PC-3 (cell line): ENCODE measurements around the gene PAH. TPM values are rescaled to one million over a fixed set of nuclear protein-coding genes. Genes with fewer than 3 reads are reported as not detected.

Experiments used
- ATAC-seq: fragments of 200-7000 bp; cut with Tn5 transposase; 2 replicates; pipeline ENCODE4 v1.9.1; 2020; ENCODE audit warnings: mild to moderate bottlenecking, moderate library complexity
- BruUV-seq: library from RNA; stranded (reverse); fragments of 400-500 nt; replicated peaks from 2 replicates; lab custom pipeline; 2021; lab: Mats Ljungman, UMichigan
- CTCF ChIA-PET: fragments of 300-600 bp; sonication (Branson Sonifier 250); formaldehyde crosslinking; loops from one replicate; lab custom pipeline; 2022; ENCODE audit warnings: antibody characterized with exemption; lab: Charles Lee
- POLR2A ChIA-PET: fragments of 300-600 bp; sonication (Branson Sonifier 250); formaldehyde crosslinking; loops from one replicate; lab custom pipeline; 2022; ENCODE audit warnings: antibody characterized with exemption; ENCODE audit not compliant: unreplicated experiment; lab: Charles Lee
- DNase-seq: peaks from one replicate; pipeline ENCODE4 v3.0.0-alpha.2; 2015
- H2AFZ ChIP-seq: fragments of 300-600 bp; sonication (generic); 2 replicates; pipeline ENCODE4 v1.6.0; 2016; ENCODE audit warnings: antibody characterized with exemption, low read length
- H3F3A ChIP-seq: fragments of 300-600 bp; sonication (generic); one replicate; pipeline ENCODE4 v1.6.0; 2017; ENCODE audit warnings: antibody characterized with exemption, low read length, control low read depth, mild to moderate bottlenecking; ENCODE audit not compliant: unreplicated experiment
- H3K27ac ChIP-seq: fragments of 300-600 bp; sonication (generic); 2 replicates; pipeline ENCODE4 v1.5.1; 2016; ENCODE audit warnings: mild to moderate bottlenecking, low read length
- H3K27me3 ChIP-seq: fragments of 300-600 bp; sonication (generic); 2 replicates; pipeline ENCODE4 v1.6.1; 2016; ENCODE audit warnings: low read length, mixed read lengths
- H3K36me3 ChIP-seq: fragments of 300-600 bp; sonication (generic); 2 replicates; pipeline ENCODE4 v1.6.1; 2016; ENCODE audit warnings: low read depth, mixed run types, low read length, mixed read lengths
- H3K4me1 ChIP-seq: fragments of 300-600 bp; sonication (generic); 2 replicates; pipeline ENCODE4 v1.5.1; 2016; ENCODE audit warnings: low read length; ENCODE audit not compliant: insufficient read depth
- H3K4me2 ChIP-seq: fragments of 300-600 bp; sonication (generic); 2 replicates; pipeline ENCODE4 v1.6.0; 2016; ENCODE audit warnings: low read length
- H3K4me3 ChIP-seq: fragments of 300-600 bp; sonication (generic); 2 replicates; pipeline ENCODE4 v1.5.1; 2016; ENCODE audit warnings: mild to moderate bottlenecking, low read length, mixed read lengths
- H3K79me2 ChIP-seq: fragments of 300-600 bp; sonication (generic); 2 replicates; pipeline ENCODE4 v1.6.1; 2017; ENCODE audit warnings: low read length, mixed read lengths
- H3K9ac ChIP-seq: fragments of 300-600 bp; sonication (generic); 2 replicates; pipeline ENCODE4 v1.6.0; 2016; ENCODE audit warnings: mild to moderate bottlenecking, low read length
- H3K9me2 ChIP-seq: fragments of 300-600 bp; sonication (generic); replicated peaks from 2 replicates; pipeline ENCODE4 v1.6.1; 2016; ENCODE audit warnings: mixed run types, low read length, mixed read lengths
- H3K9me3 ChIP-seq: fragments of 300-600 bp; sonication (generic); 2 replicates; pipeline ENCODE4 v1.6.1; 2016; ENCODE audit warnings: low read length, mixed read lengths
- H4K20me1 ChIP-seq: fragments of 300-600 bp; sonication (generic); 2 replicates; pipeline ENCODE4 v1.6.1; 2016; ENCODE audit warnings: low read length, mixed read lengths
- EZH2 ChIP-seq: fragments of 300-600 bp; sonication (generic); IDR thresholded peaks from one replicate; pipeline ENCODE4 v1.6.1; 2017; ENCODE audit warnings: antibody characterized with exemption, mild to moderate bottlenecking, low read length; ENCODE audit not compliant: unreplicated experiment
- EZH2phosphoT487 ChIP-seq: fragments of 300-600 bp; sonication (generic); IDR thresholded peaks from 2 replicates; pipeline ENCODE4 v1.6.1; 2018; ENCODE audit warnings: mild to moderate bottlenecking, antibody characterized with exemption, low read length, borderline replicate concordance
- intact Hi-C: fragments of 100-400 bp; cut with micrococcal nuclease; formaldehyde crosslinking; loops from 2 replicates; pipeline ENCODE4 v1.9.0; 2023
- total RNA-seq: library from RNA; depleted of rRNA; stranded (reverse); fragments of >200 nt; gene quantifications from 2 replicates; pipeline ENCODE4 v1.2.3, GENCODE V29; 2014
- TF ChIP-seq, protein P1 (sequence below): fragments of 300-600 bp; sonication (generic); conservative IDR thresholded peaks from 2 replicates; pipeline ENCODE4 v1.5.1; 2017; ENCODE audit warnings: antibody characterized with exemption, low read depth, mild to moderate bottlenecking, low read length

PAH gene
- total RNA-seq, 1 experiment from 2014 or later = not detected

DNA sequence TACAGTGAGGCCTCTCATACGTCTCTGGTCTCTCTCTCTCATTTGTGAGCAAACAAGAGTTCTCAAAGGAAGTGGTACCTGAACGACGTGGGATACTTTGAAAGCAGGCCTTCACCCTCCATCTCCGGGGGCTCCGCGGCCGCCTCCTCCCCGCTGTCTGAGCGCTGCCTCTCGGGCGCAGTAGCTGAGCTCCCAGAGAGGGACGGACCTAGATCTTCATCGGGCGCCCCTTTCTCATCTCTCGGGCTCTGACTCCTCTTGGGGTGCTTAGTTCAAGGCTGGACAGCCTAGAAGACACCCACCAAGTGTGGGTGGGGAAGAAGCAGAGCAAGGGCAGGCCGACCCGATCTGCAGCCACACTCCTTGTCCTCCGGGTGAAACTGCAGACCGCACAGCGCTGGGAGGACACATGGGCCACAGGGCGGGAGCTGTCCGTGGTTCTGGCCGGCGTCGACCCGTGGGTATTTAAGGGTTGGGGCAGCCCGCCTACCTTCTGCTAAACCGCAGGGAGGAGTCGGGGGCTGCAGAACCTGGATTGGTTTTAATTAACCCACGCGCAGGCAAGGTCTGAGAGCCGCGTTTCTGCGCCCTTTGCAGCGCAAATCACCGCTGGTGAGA is 92.7 kb downstream of the PAH start:
- Histone ChIP-seq H3K79me2 (no peaks in the 10 kb centered on the region), H3K9me2 (no peaks in the 10 kb centered on the region), H2AFZ (no peak overlapping the region), H3K4me1 (no peaks in the 10 kb centered on the region), H3K9ac (no peak overlapping the region), H3K27ac (no peak overlapping the region), H3K36me3 (no peaks in the 10 kb centered on the region), H3K4me2 (no peak overlapping the region), H3K4me3 (no peak overlapping the region), H4K20me1 (no peaks in the 10 kb centered on the region), H3K27me3 (peaks cover 17% of the 10 kb centered on the region), H3F3A (no peaks in the 10 kb centered on the region), H3K9me3 (no peaks in the 10 kb centered on the region)
- ATAC-seq (no peak), DNase-seq (peak; percentile 3)
- no TSS peak for BruUV-seq
- ChIA-PET CTCF (no interaction called here), POLR2A (no interaction called here)
- intact Hi-C loops = no loop called here
- no peak for TF ChIP-seq EZH2phosphoT487
- TF ChIP-seq EZH2 = no peak
- TF ChIP-seq, protein P1, sequence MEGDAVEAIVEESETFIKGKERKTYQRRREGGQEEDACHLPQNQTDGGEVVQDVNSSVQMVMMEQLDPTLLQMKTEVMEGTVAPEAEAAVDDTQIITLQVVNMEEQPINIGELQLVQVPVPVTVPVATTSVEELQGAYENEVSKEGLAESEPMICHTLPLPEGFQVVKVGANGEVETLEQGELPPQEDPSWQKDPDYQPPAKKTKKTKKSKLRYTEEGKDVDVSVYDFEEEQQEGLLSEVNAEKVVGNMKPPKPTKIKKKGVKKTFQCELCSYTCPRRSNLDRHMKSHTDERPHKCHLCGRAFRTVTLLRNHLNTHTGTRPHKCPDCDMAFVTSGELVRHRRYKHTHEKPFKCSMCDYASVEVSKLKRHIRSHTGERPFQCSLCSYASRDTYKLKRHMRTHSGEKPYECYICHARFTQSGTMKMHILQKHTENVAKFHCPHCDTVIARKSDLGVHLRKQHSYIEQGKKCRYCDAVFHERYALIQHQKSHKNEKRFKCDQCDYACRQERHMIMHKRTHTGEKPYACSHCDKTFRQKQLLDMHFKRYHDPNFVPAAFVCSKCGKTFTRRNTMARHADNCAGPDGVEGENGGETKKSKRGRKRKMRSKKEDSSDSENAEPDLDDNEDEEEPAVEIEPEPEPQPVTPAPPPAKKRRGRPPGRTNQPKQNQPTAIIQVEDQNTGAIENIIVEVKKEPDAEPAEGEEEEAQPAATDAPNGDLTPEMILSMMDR = no peak

DNA sequence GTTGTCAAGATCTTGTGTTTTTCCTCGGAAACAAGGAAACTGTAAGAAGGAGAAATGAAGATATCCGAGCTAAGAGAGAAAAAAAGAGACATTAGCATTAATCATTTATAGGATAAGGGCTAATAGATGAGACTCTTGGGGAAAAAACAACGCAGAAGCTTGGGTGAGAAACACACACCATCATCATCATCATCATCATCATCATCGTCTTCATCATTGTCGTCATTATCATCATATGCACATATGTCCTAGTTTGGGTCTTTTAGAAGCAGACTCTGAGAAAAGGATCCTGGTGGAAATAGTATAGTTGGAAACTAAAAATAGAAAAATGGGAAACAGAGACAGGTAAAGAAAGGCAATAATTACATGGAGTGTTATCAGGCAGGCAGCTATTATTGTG is 95.9 kb downstream of the PAH start:
- Histone ChIP-seq H3K9ac (no peak overlapping the region), H2AFZ (no peak overlapping the region), H3K4me3 (no peak overlapping the region), H4K20me1 (no peaks in the 10 kb centered on the region), H3K27me3 (peaks cover 17% of the 10 kb centered on the region), H3K36me3 (no peaks in the 10 kb centered on the region), H3K4me1 (no peaks in the 10 kb centered on the region), H3K79me2 (no peaks in the 10 kb centered on the region), H3F3A (no peaks in the 10 kb centered on the region), H3K27ac (no peak overlapping the region), H3K4me2 (no peak overlapping the region), H3K9me2 (no peaks in the 10 kb centered on the region), H3K9me3 (no peaks in the 10 kb centered on the region)
- TF ChIP-seq EZH2phosphoT487 (no peak), EZH2 (no peak)
- TF ChIP-seq, protein P1 = no peak
- intact Hi-C loops = no loop called here
- CTCF ChIA-PET = no interaction called here
- POLR2A ChIA-PET = no interaction called here
- BruUV-seq = no TSS peak
- no peak for ATAC-seq
- no peak for DNase-seq

DNA sequence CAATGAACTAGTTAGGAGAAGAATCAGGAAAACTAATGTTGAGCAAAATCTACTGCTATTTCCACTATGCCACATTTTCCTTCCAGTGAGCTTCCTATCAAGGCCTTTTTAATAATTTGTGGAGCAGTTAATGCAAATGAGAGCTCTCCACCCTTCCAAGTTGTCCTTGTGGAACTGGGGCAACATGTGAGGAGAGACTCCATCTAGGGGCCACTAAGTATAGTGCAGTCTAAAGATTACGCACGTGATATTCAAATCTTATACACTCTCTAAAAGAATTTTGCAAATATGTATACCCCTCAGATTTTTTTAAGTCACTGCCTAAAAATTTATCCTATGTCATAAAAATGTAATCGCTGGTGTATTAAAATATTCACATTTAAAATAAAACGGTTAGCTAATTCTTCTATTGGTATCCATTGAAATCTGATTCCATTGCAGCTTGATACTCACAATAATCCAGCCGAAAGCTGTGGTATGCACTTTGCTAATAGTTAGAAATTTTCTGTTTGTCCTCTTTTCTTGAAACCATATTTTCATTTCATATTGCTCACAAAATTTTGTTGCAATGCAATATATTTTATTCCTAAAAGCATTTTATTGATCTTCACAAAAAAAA is 100.1 kb downstream of the PAH start:
- POLR2A ChIA-PET = no interaction called here
- no peak; the same call in 1 of the 2 replicates for ATAC-seq
- no peak for TF ChIP-seq EZH2
- TF ChIP-seq EZH2phosphoT487 = no peak
- TF ChIP-seq, protein P1 = peak; percentile 70
- Histone ChIP-seq H3K9me2 (no peaks in the 10 kb centered on the region), H3K4me2 (no peak overlapping the region), H3F3A (no peaks in the 10 kb centered on the region), H3K4me3 (no peak overlapping the region), H3K4me1 (no peaks in the 10 kb centered on the region), H4K20me1 (no peaks in the 10 kb centered on the region), H3K79me2 (no peaks in the 10 kb centered on the region), H3K9me3 (0 out of 2 replicates have a peak, but pooled peaks cover 3% of the 10 kb centered on the region), H2AFZ (no peak overlapping the region), H3K27me3 (peaks cover 3% of the 10 kb centered on the region), H3K27ac (no peak overlapping the region), H3K36me3 (no peaks in the 10 kb centered on the region), H3K9ac (no peak overlapping the region)
- intact Hi-C loops = loop anchor here (10.0 kb wide), 1 partner anchor 1042 kb away; no protein-coding TSS in a partner anchor
- CTCF ChIA-PET = no interaction called here
- BruUV-seq = no TSS peak
- DNase-seq = peak; percentile 51
